ENCODE data around the gene IFI27L1. TPM values are rescaled to one million over a fixed set of nuclear protein-coding genes. Genes with fewer than 3 reads are reported as not detected.

Gene IFI27L1
- total and polyA plus RNA-seq, 2 of the 13 experiments (the other 11 are each of a cell fraction or from before 2014, with no cell fraction given): 11.9 to 19.0 TPM

- TF ChIP-seq ZNF276 (CRISPR knock-in tag; IDR thresholded peaks at IDR 0.05; ENCODE audit: low read depth) (no peak), MEIS2 (CRISPR knock-in tag; IDR thresholded peaks at IDR 0.05) (peak; percentile 53), ZNF30 (CRISPR knock-in tag; IDR thresholded peaks at IDR 0.05) (no peak), JARID2 (CRISPR knock-in tag; IDR thresholded peaks at IDR 0.05; ENCODE audit: insufficient replicate concordance) (no peak), PREB (CRISPR knock-in tag; IDR thresholded peaks at IDR 0.05) (no peak), FOXP4 (CRISPR knock-in tag; IDR thresholded peaks at IDR 0.05) (peak; percentile 76), SOX6 (IDR thresholded peaks at IDR 0.05) (no peak), SOX6 (CRISPR knock-in tag; IDR thresholded peaks at IDR 0.05) (peak; percentile 74; the same call in 1 of the 2 replicates), ZNF816 (CRISPR knock-in tag; IDR thresholded peaks at IDR 0.05; ENCODE audit: borderline replicate concordance) (no peak), HES4 (CRISPR knock-in tag; IDR thresholded peaks at IDR 0.05; ENCODE audit: borderline replicate concordance) (no peak), AHDC1 (CRISPR knock-in tag; IDR thresholded peaks at IDR 0.05; ENCODE audit: borderline replicate concordance) (peak; percentile 79; the same call in 1 of the 2 replicates), ATF1 (CRISPR knock-in tag; IDR thresholded peaks at IDR 0.05) (peak; percentile 51; the same call in 1 of the 2 replicates), MAFG (CRISPR knock-in tag; IDR thresholded peaks at IDR 0.05) (no peak)
Observed at GRCh38 chr14:94058674-94059138, 22.4 kb upstream of the IFI27L1 start (continued).
